GM12801 (cell line): ENCODE data around the gene CEP104.

Experiments used
- CTCF ChIP-seq: IDR thresholded peaks from one replicate; pipeline ENCODE4 v1.5.1; 2011; ENCODE audit warnings: control low read depth; ENCODE audit not compliant: insufficient read length; ENCODE audit errors: extremely low read depth

CEP104 gene

GRCh38 chr1:3903141-3904005 lies 46.4 kb upstream of the CEP104 start:
- no peak for TF ChIP-seq CTCF

- TF ChIP-seq CTCF = no peak
Measured at GRCh38 chr1:3902571-3903091, 45.6 kb upstream of the CEP104 start.

GRCh38 chr1:3902111-3902511 lies 45.1 kb upstream of the CEP104 start:
- no peak for TF ChIP-seq CTCF

GRCh38 chr1:3900969-3901529 lies 44.0 kb upstream of the CEP104 start:
- TF ChIP-seq CTCF = no peak

GRCh38 chr1:3900150-3900968 lies 43.3 kb upstream of the CEP104 start, which contains the start of gene C1orf174:
C1orf174 (minus strand) TSS chr1:3900272; CDS start chr1:3900186, 86 bp downstream.
- TF ChIP-seq CTCF = no peak

- no peak for TF ChIP-seq CTCF
Measured at GRCh38 chr1:3899754-3900149, 42.7 kb upstream of the CEP104 start.
